SHP77 treated with DMSO at 0.1 percent for 48 hours (cell line): ENCODE data around the gene ADSS2.
"Not testable (repeated sequence)": the region's sequence is repeated elsewhere in the genome, so short reads cannot be mapped to it uniquely, and the experiment has no call there.

Experiments used
- DNase-seq: peaks from one replicate; lab custom pipeline; 2025; lab: John Stamatoyannopoulos, UW

ADSS2 gene

DNA sequence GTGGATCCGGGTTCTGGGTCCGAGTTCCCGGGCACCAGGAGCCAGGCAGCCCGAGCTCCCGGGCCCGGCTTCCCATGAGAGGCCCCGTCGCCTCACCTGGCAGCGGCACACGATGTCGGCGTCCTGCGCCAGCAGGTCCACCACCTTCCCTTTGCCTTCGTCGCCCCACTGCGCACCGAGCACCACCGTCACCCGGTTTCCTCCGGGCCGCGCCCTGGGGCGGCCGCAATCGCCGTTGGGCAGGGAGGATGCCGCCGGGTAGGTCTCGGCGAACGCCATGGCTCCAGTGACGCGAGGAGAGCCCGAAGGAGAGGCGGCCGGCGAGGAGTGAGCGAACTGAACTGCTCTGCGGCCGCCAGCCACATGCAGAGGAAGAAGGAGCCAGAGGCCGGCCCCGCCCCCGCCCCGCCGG, at the start of gene ADSS2:
Gene ADSS2 (minus strand): TSS at position 371 of the 412 bp plus-strand sequence. CDS start 92 bp downstream, at position 279.
- no peak for DNase-seq

DNA sequence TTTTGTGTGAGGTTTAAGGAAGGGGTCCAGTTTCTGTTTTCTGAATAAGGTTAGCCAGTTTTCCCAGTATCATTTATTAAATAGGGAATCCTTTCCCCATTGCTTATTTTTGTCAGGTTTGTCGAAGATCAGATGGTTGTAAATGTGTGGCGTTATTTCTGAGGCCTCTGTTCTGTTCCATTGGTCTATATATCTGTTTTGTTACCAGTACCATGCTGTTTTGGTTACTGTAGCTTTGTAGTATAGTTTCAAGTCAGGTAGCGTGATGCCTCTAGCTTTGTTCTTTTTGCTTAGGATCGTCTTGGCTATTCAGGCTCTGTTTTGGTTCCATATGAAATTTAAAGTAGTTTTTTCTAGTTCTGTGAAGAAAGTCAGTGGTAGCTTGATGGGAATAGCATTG, 48.8 kb upstream of the ADSS2 start:
- DNase-seq: not testable (repeated sequence)

DNA sequence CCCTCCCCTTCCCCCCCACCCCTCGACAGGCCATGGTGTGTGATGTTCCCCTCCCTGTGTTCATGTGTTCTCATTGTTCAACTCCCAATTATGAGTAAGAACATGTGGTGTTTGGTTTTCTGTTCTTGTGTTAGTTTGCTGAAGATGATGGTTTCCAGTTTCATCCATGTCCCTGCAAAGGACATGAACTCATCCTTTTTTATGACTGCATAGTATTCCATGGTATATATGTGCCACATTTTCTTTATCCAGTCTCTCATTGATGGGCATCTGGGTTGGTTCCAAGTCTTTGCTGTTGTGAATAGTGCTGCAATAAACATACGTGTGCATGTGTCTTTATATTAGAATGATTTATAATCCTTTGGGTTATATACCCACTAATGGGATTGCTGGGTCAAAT, 47.8 kb upstream of the ADSS2 start:
- DNase-seq: not testable (repeated sequence)

DNA sequence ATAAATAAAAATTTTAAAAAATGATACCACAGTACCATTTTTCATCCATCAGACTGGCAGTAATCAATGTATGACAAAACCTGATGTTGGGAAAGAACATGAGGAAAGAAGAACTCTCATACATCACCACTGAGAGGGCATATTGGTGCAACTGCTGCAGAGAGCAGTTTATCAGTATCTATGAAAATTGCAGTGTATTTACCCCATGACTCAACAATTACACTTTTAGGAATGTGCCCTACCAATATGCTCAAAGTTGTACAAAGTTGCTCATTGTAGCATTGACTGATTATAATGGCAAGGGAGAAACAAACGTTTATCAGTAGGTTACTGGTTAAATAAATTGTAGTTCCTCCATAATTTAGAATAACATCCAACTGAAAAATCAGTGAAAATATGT, 46.1 kb upstream of the ADSS2 start:
- no peak for DNase-seq

DNA sequence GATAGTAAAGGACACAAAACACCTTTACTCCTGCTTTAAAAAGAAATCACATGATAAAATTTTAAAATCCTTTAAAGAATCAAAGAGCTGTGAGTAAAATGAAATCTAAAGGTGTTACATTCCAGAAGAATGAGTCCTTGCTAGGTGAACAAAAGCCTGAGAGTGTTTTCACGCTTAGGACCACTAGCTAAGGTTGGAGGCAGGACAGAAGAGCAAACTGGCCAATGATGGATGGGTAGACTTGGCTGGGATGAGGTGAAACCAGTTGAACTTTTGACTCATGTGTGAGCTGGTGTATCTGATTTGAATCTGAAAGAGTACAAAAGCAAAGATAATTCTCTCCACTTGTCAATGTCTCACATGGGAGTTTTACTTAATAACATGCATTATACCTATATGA, 44.5 kb upstream of the ADSS2 start:
- no peak for DNase-seq

DNA sequence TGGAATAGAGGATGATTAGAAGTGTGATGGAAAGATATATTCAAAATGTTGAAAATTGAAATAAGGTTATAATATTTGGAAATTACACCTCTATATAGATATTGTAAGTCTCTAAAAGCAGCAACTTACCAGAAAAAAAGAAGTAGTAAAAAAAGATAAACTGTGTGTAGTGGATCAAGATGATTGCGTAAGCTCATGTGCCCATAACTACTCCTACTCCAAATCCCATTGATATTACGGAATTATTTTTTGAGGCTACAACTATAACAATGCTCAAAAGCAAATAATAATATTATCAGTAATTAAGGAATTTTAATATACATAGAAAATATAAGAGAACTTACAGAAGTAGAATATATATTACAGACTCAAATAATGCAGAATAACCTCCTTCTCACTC, 42.9 kb upstream of the ADSS2 start:
- no peak for DNase-seq

DNA sequence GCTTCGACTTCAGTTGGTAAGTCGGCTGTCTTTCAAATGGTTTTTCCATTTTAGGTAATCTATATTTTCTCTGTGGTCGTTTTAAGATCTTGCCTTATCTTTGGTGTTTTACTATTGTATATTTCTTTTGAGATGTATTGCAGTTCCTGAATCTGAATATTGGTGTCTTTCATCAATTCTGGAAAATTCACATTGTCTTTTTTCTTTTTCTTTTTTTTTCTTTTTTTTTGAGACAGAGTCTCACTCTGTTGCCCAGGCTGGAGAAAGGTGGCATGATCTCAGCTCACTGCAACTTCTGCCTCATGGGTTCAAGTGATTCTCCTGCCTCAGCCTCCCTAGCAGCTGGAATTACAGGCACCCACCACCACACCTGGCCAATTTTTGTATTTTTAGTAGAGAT, 33.3 kb upstream of the ADSS2 start:
- DNase-seq: not testable (repeated sequence)

DNA sequence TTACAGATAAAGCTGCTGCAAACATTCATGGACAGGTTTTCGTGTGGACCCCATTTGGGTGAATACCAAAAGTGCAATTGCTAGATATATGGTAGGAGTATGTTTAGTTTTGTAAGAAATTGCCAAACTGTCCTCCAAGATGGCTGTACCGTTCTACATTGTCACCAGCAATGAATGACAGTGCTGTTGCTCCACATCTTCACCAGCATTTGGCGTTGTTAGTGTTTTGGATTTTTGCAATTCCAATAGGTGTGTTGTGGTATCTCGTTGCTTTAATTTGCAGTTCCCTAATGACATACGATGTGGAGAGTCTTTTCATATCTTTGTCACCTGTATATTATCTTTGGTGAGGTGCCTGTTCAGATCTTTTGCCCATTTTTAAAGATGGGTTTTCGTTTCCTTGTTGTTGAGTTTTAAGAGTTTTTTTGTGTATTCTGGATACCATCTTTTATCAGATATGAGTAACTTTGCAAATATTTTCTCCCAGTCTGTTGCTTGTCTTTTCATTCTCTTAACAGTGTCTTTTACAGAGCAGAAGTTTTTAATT, 21.4 kb upstream of the ADSS2 start:
- DNase-seq: no peak

DNA sequence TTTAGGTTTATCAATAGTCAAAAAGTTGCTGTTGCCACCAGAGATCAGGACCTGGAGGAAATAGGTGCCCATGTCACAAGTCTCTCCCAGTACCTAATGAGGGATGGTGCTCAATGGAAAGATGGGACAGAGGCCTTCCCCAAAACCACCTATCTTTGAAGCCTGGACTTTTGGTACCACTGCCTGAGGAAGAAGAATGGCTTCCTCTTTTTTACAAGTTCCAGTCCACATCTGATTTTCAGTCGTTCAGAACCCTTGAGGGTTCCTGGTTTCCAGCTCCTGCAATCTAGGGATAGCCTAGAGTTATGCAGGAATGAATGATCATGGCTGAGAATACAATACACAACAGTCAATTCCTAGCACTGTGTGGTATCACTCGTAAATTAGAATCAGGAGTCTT, 15.0 kb upstream of the ADSS2 start:
- DNase-seq: no peak

DNA sequence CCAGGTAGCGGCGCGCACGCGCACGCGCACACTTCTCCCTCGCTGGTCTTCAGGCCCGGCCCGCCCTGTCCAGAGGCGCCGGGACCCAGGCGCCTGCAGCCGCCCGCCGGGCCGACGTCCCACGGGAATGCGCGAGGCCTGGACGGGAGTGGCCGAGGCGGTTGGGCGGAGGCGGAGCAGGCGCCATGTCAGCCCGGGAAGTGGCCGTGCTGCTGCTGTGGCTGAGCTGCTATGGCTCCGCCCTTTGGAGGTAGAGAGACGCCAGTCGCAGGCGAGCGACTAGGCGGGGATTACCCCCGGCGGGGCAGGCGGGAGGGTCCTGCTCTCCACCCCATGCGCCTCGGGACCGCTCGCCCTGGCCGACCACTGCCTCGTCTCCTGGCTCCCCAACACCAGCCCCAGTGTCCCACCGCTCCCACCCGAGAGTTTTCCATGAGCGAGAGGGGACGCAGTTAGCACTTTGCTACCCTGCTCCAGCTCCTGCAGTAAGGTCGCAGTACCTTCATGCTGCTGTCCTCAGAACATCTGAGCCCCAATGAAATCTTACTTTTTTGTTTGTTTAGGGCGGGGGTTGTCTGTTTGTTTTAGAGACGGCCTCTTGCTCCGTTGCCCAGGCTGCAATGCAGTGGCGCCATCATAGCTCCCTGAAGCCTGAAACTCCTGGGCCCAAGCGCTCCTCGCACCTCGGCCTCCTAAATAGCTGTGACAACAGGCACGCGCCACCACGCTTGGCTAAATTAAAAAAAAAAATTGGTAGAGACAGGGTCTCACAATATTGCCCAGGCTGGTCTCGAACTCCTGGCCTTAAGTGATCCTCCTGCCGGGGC, 9.7 kb upstream of the ADSS2 start, which contains the start of gene CATSPERE:
Gene CATSPERE (plus strand): TSS at position 29 of the 827 bp plus-strand sequence. CDS start 157 bp downstream, at position 186.
- peak; percentile 73 for DNase-seq

DNA sequence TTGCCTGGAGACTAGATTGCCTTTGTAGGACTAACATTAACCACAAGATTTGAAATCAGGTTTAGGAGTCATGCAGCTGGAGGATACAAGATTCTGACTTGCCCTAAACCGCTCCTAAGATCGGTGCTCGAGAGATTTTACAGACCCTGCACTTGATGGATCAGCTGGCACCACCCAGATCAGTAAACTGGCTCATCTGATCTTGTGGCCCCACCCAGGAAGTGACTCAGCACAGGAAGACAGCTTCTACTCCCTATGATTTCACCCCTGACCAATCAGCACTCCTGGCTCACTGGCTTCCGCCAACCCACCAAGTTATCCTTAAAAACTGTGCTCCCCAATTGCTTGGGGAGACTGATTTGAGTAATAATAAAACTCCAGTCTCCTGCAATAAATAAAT, 8.5 kb upstream of the ADSS2 start:
- peak; percentile 91 for DNase-seq

DNA sequence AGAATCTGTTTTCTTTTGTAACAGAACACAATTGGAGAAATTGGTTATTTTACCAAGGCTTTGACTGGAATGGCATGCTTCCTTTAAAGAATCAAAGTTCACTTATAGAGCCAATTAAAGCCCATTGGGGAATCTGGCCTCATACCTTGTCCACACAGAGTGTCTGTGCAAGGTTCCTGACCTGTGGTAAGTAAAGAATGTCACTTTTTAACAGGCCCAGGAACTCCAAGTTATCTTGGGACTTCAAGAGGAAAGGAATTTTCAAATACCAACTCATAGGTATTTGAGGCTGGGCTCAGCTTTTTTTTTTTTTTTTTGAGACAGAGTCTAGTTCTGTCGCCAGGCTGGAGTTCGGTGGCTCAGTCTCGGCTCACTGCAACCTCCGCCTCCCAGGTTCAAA, 7.1 kb upstream of the ADSS2 start:
- DNase-seq: no peak

DNA sequence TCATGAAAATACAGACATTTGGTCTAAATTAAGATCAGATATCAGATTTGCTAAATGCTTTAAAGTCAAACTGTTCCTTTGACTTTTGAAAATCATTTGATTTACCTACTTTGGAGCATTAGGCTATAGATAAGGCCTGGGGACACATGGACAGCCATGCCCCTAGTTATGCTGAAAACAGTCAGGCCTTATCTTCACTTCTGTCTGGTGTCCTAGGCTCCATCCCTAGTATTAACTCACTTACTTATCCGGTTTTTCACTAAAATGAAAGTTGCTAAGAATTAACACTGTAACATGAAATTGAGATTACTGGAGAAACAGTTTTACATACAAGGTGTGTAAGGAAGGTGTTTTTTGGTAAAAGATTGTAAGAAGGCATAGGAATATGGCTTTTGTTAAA, 4.9 kb upstream of the ADSS2 start:
- no peak for DNase-seq

DNA sequence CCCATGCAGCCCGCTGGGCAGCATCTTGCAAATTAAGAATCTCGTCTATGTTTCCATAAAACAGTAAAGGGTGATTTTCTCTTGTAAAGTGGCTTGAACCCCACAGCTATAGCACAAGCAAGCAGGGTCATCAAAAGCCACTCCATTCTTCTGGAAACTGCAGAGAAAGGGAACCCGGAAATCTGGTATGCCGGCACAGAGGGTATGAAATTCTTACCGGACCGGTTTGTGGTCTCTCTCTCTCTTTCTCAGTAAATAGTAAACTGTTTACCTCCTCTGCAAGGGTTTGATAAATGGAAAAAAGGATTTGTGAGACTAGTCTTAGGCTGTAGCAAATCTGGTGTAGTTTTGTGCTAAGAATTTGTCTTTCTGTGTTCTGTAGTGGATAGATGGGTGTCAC, 2.7 kb upstream of the ADSS2 start:
- DNase-seq: no peak

DNA sequence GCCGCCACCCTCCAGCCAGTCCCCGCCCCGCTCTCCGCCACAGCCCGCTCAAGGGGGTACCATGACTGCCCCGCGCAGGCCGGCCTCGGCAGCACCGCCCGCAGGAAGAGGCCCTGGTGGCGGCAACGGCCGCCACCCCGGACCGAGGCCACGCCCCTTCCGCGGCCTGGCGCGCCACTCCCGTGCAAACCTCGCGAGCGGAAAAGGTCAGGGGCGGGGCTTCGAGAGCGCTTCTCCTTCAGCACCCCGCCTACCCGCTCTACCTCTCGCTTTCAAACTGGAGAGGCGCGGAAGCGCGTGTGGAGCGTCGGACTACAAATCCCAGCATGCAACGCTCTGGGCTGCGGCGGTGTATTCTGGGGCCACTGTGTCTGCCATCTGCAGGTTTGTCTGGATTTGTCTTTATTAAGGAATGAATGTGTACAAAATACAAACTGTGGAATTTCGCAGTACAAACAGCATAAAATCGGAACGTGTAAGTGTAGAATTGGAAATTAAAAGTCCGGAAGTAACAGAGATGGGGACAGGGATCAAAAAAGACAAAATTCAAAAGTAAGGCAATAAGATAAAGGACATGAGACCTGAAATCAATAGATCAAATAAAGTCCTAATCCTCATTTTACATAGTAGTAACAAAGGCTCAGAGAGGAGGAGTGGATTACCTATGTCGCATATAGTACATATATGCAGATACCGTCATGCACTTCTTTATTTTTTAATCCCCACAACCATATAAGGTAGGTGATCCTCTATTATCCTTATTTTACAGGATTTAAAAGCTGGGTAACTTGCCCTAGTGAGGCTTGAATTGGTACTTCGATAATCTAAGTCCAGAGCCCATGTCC, 464 bp upstream of the ADSS2 start:
- peak; percentile 94 for DNase-seq

DNA sequence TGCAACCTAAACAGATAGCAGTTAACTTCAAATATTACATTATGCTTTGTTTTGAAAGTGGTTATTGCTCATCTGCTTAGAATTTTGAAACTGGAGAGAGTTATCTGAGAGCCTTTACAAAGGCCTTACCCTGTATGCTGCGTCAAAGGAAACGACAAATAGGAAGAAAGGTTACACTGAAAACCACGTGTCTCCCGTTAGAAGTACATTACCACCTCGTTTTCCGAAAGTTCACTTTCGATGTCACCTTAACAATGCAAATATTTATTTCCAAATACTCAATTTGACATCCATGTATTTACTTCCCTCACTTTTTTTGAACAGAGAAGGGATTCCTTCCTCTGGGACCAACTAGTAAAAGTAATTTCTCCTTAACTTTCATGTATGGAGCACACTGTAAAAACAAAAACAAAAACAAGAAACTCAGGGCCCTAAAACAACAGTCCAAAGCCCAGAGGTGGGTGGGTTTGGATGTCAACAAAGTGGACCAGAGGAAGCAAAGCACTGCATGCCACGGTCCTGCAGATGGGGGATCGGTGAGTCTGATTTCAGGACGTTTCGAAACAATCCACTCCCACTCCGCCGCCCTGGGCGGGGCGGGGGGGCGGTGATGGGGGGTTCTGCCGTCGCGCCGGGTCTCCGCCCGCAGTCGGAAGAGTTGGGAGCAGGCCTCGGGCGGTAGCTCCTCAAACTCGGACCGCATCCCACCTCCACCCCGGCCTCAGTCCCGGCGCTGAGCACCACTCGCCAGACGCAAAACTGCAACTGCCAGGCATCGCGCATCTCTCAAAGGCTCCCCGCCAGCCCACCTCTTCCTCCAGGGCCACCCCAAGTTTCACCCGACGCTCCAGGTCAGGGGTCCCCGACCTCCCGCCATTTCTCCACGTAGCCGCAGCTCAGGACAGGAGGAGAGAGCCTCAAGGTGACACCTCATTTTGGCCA, 841 bp downstream of the ADSS2 start:
- DNase-seq: no peak

DNA sequence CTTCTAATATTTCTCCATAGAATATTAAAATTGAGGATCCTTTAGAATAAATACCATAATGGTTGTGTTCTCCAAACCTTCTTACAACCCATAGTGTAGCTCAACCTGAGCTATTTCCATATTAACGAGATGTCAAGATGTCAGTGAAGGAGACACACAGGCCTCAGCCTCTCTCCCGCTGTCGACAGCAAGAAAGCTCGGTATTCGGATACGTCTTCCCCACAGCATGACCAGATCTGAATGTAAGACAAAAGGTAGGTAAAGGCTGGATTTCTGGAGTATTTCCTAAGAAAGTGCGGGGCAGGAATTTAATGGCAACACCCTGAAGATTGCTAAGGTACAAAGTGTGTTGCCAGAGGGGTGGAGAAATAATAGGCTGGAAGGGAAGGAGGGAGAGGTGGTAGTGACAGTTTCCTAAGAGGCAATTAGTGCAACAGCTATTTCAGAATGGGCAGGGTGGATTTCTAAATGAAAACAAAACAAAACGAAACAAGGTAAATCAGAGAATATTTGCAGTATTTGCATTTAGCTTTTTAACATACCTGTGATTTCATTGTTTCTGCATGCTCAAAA, 1.7 kb downstream of the ADSS2 start:
- DNase-seq: no peak

DNA sequence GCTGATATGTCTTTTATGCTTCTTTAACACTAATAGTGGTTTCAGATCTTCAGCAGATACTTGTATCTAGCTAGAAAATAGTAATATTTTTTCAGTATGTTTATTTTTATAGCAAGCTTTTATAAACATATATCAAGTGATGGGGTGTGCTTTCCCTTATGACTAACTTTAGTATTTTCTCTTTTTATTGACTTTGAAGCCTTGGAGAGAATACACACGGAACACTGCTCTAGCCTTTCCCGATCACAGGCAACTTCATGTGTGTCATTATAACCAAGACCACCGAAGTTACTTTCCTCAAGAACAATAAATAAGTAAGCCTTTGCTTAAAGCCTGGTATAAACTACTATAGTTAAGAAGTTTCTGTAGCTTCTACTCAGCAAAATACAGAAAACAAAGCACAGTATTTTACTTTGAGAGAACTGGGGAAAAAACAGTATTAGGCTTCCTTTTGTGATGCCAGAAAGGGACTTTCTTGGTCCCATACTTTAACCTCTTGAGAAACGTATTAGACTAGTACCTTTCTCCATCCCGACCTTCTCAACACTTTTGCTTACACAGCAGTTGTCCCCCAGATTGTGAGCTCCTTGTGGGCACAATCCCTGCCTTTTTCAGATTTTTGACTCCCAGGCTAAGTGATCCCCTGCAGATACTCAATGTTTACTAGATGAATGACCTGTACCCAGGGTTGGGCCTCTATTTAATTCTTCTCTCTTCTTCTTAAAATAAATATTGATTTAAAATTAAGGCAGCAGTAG, 3.3 kb downstream of the ADSS2 start:
- DNase-seq: no peak

DNA sequence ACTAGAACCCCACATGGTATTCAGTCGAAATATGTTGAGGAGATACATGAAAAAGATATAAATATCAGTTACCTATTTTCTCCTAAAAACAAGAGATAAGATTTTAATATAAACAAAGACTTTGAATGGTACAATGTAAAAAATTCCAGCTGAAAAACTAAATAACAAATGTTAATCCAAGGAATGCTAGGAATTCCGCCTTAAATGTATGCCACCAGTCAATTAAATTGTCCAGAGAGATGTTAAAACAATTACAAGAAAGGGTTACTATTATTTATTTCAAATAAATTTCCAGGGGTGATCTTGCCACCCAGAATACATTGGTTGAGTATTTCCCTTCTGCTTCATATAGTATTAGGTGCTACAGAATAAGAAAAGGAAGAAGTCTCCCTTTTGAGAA, 4.2 kb downstream of the ADSS2 start:
- DNase-seq: no peak

DNA sequence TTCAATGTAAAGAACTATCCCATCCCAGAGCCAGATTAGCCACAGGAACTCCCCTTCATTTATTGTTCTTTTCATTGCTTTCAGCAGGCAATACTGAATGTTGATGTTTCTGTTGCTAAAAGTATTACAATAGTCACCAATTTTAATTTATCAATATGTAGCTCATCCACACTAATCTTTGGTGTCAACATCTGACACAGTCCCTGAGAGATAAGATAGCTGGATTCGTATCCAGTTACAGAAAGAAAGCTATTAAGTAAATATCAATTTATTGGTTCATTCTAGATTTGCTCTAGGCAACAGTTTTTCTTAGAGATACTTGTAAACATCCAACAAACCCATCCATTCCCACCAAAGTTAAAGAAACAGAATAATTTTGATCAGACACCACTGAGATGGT, 4.7 kb downstream of the ADSS2 start:
- DNase-seq: no peak
